Astrocyte of the cerebellum (primary cell): Measurements from ENCODE around the gene ALG14.
A peak's percentile ranks its signal among the peaks of the same experiment; 100 is the strongest.

Source experiments
- DNase-seq: peaks from one replicate; pipeline ENCODE4 v3.0.0-alpha.2; 2011; ENCODE audit warnings: low read depth
- H3K4me3 ChIP-seq: 2 replicates; pipeline ENCODE4 v1.5.1; 2011; ENCODE audit warnings: mild to moderate bottlenecking, low read depth, low read length, moderate library complexity
- CTCF ChIP-seq: IDR thresholded peaks from 2 replicates; pipeline ENCODE4 v1.5.1; 2012; ENCODE audit warnings: low read length, low read depth, moderate library complexity, mild to moderate bottlenecking; ENCODE audit errors: missing control alignments
- in situ Hi-C: cut with HindIII; loops from 2 replicates; pipeline ENCODE4 v1.10.0; 2017; ENCODE audit warnings: low sequenced_read_pairs

ALG14 gene

GRCh38 chr1:94979131-94979530, 93.6 kb downstream of the ALG14 start:
- in situ Hi-C loops: no loop called here

GRCh38 chr1:94978401-94978800, 94.3 kb downstream of the ALG14 start:
- TF ChIP-seq CTCF: no peak
- DNase-seq: no peak
- in situ Hi-C loops: no loop called here
- H3K4me3 ChIP-seq: no peak overlapping the region

More at GRCh38 chr1:94979131-94979530, 93.6 kb downstream of the ALG14 start:
- DNase-seq: no peak
- no peak overlapping the region for H3K4me3 ChIP-seq
- no peak for TF ChIP-seq CTCF

GRCh38 chr1:94976971-94977548, 95.7 kb downstream of the ALG14 start:
- in situ Hi-C loops: no loop called here
- DNase-seq: no peak
- H3K4me3 ChIP-seq: no peak overlapping the region
- TF ChIP-seq CTCF: no peak

GRCh38 chr1:94974824-94975223, 97.9 kb downstream of the ALG14 start:
- TF ChIP-seq CTCF: no peak
- no peak overlapping the region for H3K4me3 ChIP-seq
- no peak for DNase-seq
- in situ Hi-C loops: loop anchor here (5.0 kb wide), 1 partner anchor 103 kb away; no protein-coding TSS in a partner anchor

- in situ Hi-C loops: loop anchor here (5.0 kb wide), 1 partner anchor 102 kb away; no protein-coding TSS in a partner anchor
- TF ChIP-seq CTCF: no peak
- DNase-seq: peak; percentile 52
- no peak overlapping the region for H3K4me3 ChIP-seq
Measured at GRCh38 chr1:94974241-94974640, 98.5 kb downstream of the ALG14 start.

- no peak for TF ChIP-seq CTCF
- DNase-seq: peak; percentile 43
- in situ Hi-C loops: loop anchor here (5.0 kb wide), 1 partner anchor 101 kb away; no protein-coding TSS in a partner anchor
- H3K4me3 ChIP-seq: no peak overlapping the region
Measured at GRCh38 chr1:94973309-94973922, 99.3 kb downstream of the ALG14 start.
